Stimulated activated CD8-positive, alpha-beta memory T cell treated with anti-CD3 and anti-CD28 coated beads, Interleukin-4, amount 100 ng/mL, for 1 hour (primary cell): ENCODE measurements around the gene PMFBP1.

Experiments used
- DNase-seq, 2 donors: peaks; one replicate each; pipeline ENCODE4 v3.0.0-alpha.2; 2020; ENCODE audit warnings: low read depth in 2 of 2, low spot score in 1 of 2

Gene PMFBP1

GRCh38 chr16:72187551-72187950 lies 15.6 kb upstream of the PMFBP1 start:
- DNase-seq = no peak

- DNase-seq = no peak
These were observed 11.0 kb upstream of the PMFBP1 start for GRCh38 chr16:72182976-72183375.

GRCh38 chr16:72179204-72179970 lies 7.4 kb upstream of the PMFBP1 start:
- DNase-seq = no peak

GRCh38 chr16:72174726-72175125 lies 2.8 kb upstream of the PMFBP1 start:
- DNase-seq = no peak

- DNase-seq = no peak
These were observed 2.0 kb upstream of the PMFBP1 start for GRCh38 chr16:72173997-72174396.

GRCh38 chr16:72171236-72171635 lies 719 bp downstream of the PMFBP1 start:
- no peak for DNase-seq

GRCh38 chr16:72169708-72170107 lies 2.2 kb downstream of the PMFBP1 start:
- no peak for DNase-seq

GRCh38 chr16:72168365-72168764 lies 3.6 kb downstream of the PMFBP1 start:
- DNase-seq = no peak

- DNase-seq = no peak
These were observed 4.9 kb downstream of the PMFBP1 start for GRCh38 chr16:72166954-72167561.

GRCh38 chr16:72166151-72166550 lies 5.8 kb downstream of the PMFBP1 start:
- DNase-seq = no peak

- DNase-seq = no peak
These were observed 7.3 kb downstream of the PMFBP1 start for GRCh38 chr16:72164691-72165090.

GRCh38 chr16:72162105-72162692 lies 9.8 kb downstream of the PMFBP1 start:
- no peak for DNase-seq

- no peak for DNase-seq
These were observed 12.2 kb downstream of the PMFBP1 start for GRCh38 chr16:72159801-72160200.

- DNase-seq = no peak
These were observed 12.6 kb downstream of the PMFBP1 start for GRCh38 chr16:72159386-72159785.

- DNase-seq = no peak
These were observed 22.1 kb downstream of the PMFBP1 start for GRCh38 chr16:72149676-72150464.

- no peak for DNase-seq
These were observed 29.5 kb downstream of the PMFBP1 start for GRCh38 chr16:72142476-72142875.

- DNase-seq = no peak
These were observed 32.0 kb downstream of the PMFBP1 start for GRCh38 chr16:72139908-72140307.

GRCh38 chr16:72138064-72138572 lies 33.8 kb downstream of the PMFBP1 start:
- DNase-seq = no peak

- DNase-seq = no peak
These were observed 34.4 kb downstream of the PMFBP1 start for GRCh38 chr16:72137380-72138063.

- no peak for DNase-seq
These were observed 37.4 kb downstream of the PMFBP1 start for GRCh38 chr16:72134507-72134906.

GRCh38 chr16:72132726-72133125 lies 39.2 kb downstream of the PMFBP1 start:
- no peak for DNase-seq
